Measurements from ENCODE around the gene PGBD4.
A peak's percentile ranks its signal among the peaks of the same experiment; 100 is the strongest.

PGBD4 gene

GRCh38 chr15:34101366-34102174 lies at the start of gene PGBD4, which contains the start of gene EMC7:
Gene PGBD4, plus strand, starts transcription at chr15:34102083. Its CDS starts 449 bp downstream, at chr15:34102532.
Gene EMC7, minus strand, starts transcription at chr15:34101862. Its CDS starts 23 bp downstream, at chr15:34101839.
- peak; percentile 99 to 100 for DNase-seq

GRCh38 chr15:34054081-34054707 lies 47.7 kb upstream of the PGBD4 start:
- DNase-seq = no peak

- no peak for DNase-seq
Measured at GRCh38 chr15:34055868-34056595, 45.9 kb upstream of the PGBD4 start.

GRCh38 chr15:34056911-34057310 lies 45.0 kb upstream of the PGBD4 start:
- DNase-seq = no peak

- no peak for DNase-seq
Measured at GRCh38 chr15:34059476-34059875, 42.4 kb upstream of the PGBD4 start.

GRCh38 chr15:34059946-34060345 lies 41.9 kb upstream of the PGBD4 start:
- DNase-seq = no peak

- DNase-seq = no peak
Measured at GRCh38 chr15:34064438-34064837, 37.4 kb upstream of the PGBD4 start.

GRCh38 chr15:34065261-34065660 lies 36.6 kb upstream of the PGBD4 start:
- no peak for DNase-seq

GRCh38 chr15:34065941-34066340 lies 35.9 kb upstream of the PGBD4 start:
- no peak for DNase-seq

GRCh38 chr15:34070003-34070402 lies 31.9 kb upstream of the PGBD4 start:
- DNase-seq = no peak

GRCh38 chr15:34076785-34077184 lies 25.1 kb upstream of the PGBD4 start:
- no peak for DNase-seq

- no peak for DNase-seq
Measured at GRCh38 chr15:34078900-34079299, 23.0 kb upstream of the PGBD4 start.

- no peak for DNase-seq
Measured at GRCh38 chr15:34079904-34080303, 22.0 kb upstream of the PGBD4 start.

- DNase-seq = no peak
Measured at GRCh38 chr15:34084086-34084485, 17.8 kb upstream of the PGBD4 start.

GRCh38 chr15:34085746-34086145 lies 16.1 kb upstream of the PGBD4 start:
- no peak for DNase-seq

- no peak for DNase-seq
Measured at GRCh38 chr15:34099914-34100313, 2.0 kb upstream of the PGBD4 start.

- no peak for DNase-seq
Measured at GRCh38 chr15:34102175-34102925, 467 bp downstream of the PGBD4 start.

GRCh38 chr15:34106423-34106822 lies 4.5 kb downstream of the PGBD4 start:
- DNase-seq = no peak

GRCh38 chr15:34107315-34107714 lies 5.4 kb downstream of the PGBD4 start:
- no peak for DNase-seq

GRCh38 chr15:34109797-34110663 lies 8.1 kb downstream of the PGBD4 start:
- peak; percentile 18 to 36 for DNase-seq

GRCh38 chr15:34111488-34111887 lies 9.6 kb downstream of the PGBD4 start:
- no peak for DNase-seq

GRCh38 chr15:34114215-34114614 lies 12.3 kb downstream of the PGBD4 start:
- no peak for DNase-seq
